Neural cell (in vitro differentiated cells): ENCODE results near the gene ESYT2. TPM values are rescaled to one million over a fixed set of nuclear protein-coding genes. Genes with fewer than 3 reads are reported as not detected.

Source experiments
- H2AFZ ChIP-seq: fragments of 200-600, 300-800 bp; sonication (generic), shearing (Covaris generic); 2 replicates; pipeline ENCODE4 v1.6.0; 2014; ENCODE audit warnings: low read depth, mild to moderate bottlenecking, antibody characterized with exemption, low read length, moderate library complexity
- H3F3A ChIP-seq: fragments of 200-600 bp; shearing (Covaris generic); 2 replicates; pipeline ENCODE4 v1.6.1; 2016; ENCODE audit warnings: mild to moderate bottlenecking, moderate library complexity, mixed read lengths, antibody characterized with exemption, low read length; ENCODE audit not compliant: insufficient read depth, poor library complexity, severe bottlenecking
- H3K27ac ChIP-seq: fragments of 200-600, 300-800 bp; sonication (generic), shearing (Covaris generic); 2 replicates; pipeline ENCODE4 v1.5.1; 2014; ENCODE audit warnings: mild to moderate bottlenecking, low read length, moderate library complexity
- H3K27me3 ChIP-seq: fragments of 300-800, 200-600 bp; sonication (generic), shearing (Covaris generic); 2 replicates; pipeline ENCODE4 v1.6.0; 2014; ENCODE audit warnings: mild to moderate bottlenecking, low read depth, low read length, moderate library complexity; ENCODE audit not compliant: insufficient read depth
- H3K36me3 ChIP-seq: fragments of 300-800, 200-600 bp; sonication (generic), shearing (Covaris generic); 2 replicates; pipeline ENCODE4 v1.5.1; 2014; ENCODE audit warnings: mild to moderate bottlenecking, antibody characterized with exemption, low read length, moderate library complexity; ENCODE audit not compliant: insufficient read depth
- H3K4me2 ChIP-seq: fragments of 300-800, 200-600 bp; sonication (generic), shearing (Covaris generic); 2 replicates; pipeline ENCODE4 v1.6.0; 2014; ENCODE audit warnings: mild to moderate bottlenecking, low read length
- H3K4me3 ChIP-seq: fragments of 300-800, 200-600 bp; sonication (generic), shearing (Covaris generic); 2 replicates; pipeline ENCODE4 v1.5.1; 2014; ENCODE audit warnings: mild to moderate bottlenecking, low read length, moderate library complexity
- H3K79me2 ChIP-seq: fragments of 200-600 bp; shearing (Covaris generic); replicated peaks from 2 replicates; pipeline ENCODE4 v1.6.0; 2014; ENCODE audit warnings: mild to moderate bottlenecking, low read length, moderate library complexity; ENCODE audit not compliant: insufficient read depth
- H3K9ac ChIP-seq: fragments of 300-800, 200-600 bp; sonication (generic), shearing (Covaris generic); 2 replicates; pipeline ENCODE4 v1.6.1; 2016; ENCODE audit warnings: mild to moderate bottlenecking, low read length, mixed read lengths
- H3K9me2 ChIP-seq: fragments of 200-600 bp; shearing (Covaris generic); 2 replicates; pipeline ENCODE4 v1.6.1; 2016; ENCODE audit warnings: mild to moderate bottlenecking, low read length, mixed read lengths; ENCODE audit not compliant: insufficient read depth
- H3K9me3 ChIP-seq: fragments of 200-600, 300-800 bp; sonication (generic), shearing (Covaris generic); 2 replicates; pipeline ENCODE4 v1.6.1; 2016; ENCODE audit warnings: mild to moderate bottlenecking, mixed run types, low read length, moderate library complexity, mixed read lengths
- H4K20me1 ChIP-seq: fragments of 200-600 bp; shearing (Covaris generic); 2 replicates; pipeline ENCODE4 v1.6.1; 2016; ENCODE audit warnings: mild to moderate bottlenecking, mixed run types; ENCODE audit not compliant: insufficient read depth
- EP300 ChIP-seq: fragments of 450-650 bp; conservative IDR thresholded peaks from 2 replicates; pipeline ENCODE4 v1.6.1; 2014; ENCODE audit warnings: antibody characterized with exemption, mild to moderate bottlenecking, moderate library complexity; ENCODE audit not compliant: poor library complexity, severe bottlenecking
- EZH2 ChIP-seq: fragments of 200-600, 300-800 bp; shearing (Covaris generic), sonication (generic); IDR thresholded peaks from 2 replicates; pipeline ENCODE4 v1.6.1; 2014; ENCODE audit warnings: antibody characterized with exemption, low read length, borderline replicate concordance, mild to moderate bottlenecking; ENCODE audit not compliant: insufficient read depth, poor library complexity, severe bottlenecking
- MXI1 ChIP-seq: fragments of 450-650 bp; conservative IDR thresholded peaks from 2 replicates; pipeline ENCODE4 v1.6.1; 2014; ENCODE audit warnings: antibody characterized with exemption, mild to moderate bottlenecking; ENCODE audit not compliant: poor library complexity, severe bottlenecking
- POLR2AphosphoS5 ChIP-seq: IDR thresholded peaks from 2 replicates; pipeline ENCODE4 v1.6.1; 2012
- RAD21 ChIP-seq: fragments of 450-650 bp; conservative IDR thresholded peaks from 2 replicates; pipeline ENCODE4 v1.6.1; 2014; ENCODE audit warnings: antibody characterized with exemption, mild to moderate bottlenecking, moderate library complexity
- SMC3 ChIP-seq: fragments of 450-650 bp; conservative IDR thresholded peaks from 2 replicates; pipeline ENCODE4 v1.6.1; 2014; ENCODE audit warnings: antibody characterized with exemption, mild to moderate bottlenecking, moderate library complexity; ENCODE audit not compliant: poor library complexity
- TAF1 ChIP-seq: IDR thresholded peaks from 2 replicates; pipeline ENCODE4 v1.6.1; 2012; ENCODE audit warnings: low read depth
- polyA plus RNA-seq: library from polyadenylated mRNA; depleted of rRNA; stranded (reverse); fragments of >200 nt; gene quantifications from 2 replicates; pipeline ENCODE4 v1.2.3, GENCODE V29; 2014
- TF ChIP-seq, protein P1 (sequence below): fragments of 450-650 bp; IDR thresholded peaks from 2 replicates; pipeline ENCODE4 v1.5.1; 2014; ENCODE audit warnings: antibody characterized with exemption, mild to moderate bottlenecking, moderate library complexity; ENCODE audit not compliant: poor library complexity, severe bottlenecking
- TF ChIP-seq, protein P2 (sequence below): IDR thresholded peaks from 2 replicates; pipeline ENCODE4 v1.6.1; 2012; ENCODE audit warnings: borderline replicate concordance

Gene ESYT2
- polyA plus RNA-seq, 1 donor from 2014 or later, result 23.8 TPM

- Histone ChIP-seq H3K9me3 (no peaks in the 10 kb centered on the region), H3K27me3 (no peaks in the 10 kb centered on the region), H3K36me3 (no peaks in the 10 kb centered on the region), H2AFZ (no peak overlapping the region), H3K9ac (no peak overlapping the region), H3K4me3 (no peak overlapping the region), H3K27ac (no peak overlapping the region), H4K20me1 (no peaks in the 10 kb centered on the region), H3K4me2 (no peak overlapping the region), H3K9me2 (no peaks in the 10 kb centered on the region), H3F3A (no peaks in the 10 kb centered on the region), H3K79me2 (no peaks in the 10 kb centered on the region)
- TF ChIP-seq POLR2AphosphoS5 (no peak), EZH2 (no peak), TAF1 (no peak)
- TF ChIP-seq, protein P1, sequence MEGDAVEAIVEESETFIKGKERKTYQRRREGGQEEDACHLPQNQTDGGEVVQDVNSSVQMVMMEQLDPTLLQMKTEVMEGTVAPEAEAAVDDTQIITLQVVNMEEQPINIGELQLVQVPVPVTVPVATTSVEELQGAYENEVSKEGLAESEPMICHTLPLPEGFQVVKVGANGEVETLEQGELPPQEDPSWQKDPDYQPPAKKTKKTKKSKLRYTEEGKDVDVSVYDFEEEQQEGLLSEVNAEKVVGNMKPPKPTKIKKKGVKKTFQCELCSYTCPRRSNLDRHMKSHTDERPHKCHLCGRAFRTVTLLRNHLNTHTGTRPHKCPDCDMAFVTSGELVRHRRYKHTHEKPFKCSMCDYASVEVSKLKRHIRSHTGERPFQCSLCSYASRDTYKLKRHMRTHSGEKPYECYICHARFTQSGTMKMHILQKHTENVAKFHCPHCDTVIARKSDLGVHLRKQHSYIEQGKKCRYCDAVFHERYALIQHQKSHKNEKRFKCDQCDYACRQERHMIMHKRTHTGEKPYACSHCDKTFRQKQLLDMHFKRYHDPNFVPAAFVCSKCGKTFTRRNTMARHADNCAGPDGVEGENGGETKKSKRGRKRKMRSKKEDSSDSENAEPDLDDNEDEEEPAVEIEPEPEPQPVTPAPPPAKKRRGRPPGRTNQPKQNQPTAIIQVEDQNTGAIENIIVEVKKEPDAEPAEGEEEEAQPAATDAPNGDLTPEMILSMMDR, result no peak
- TF ChIP-seq, protein P2, sequence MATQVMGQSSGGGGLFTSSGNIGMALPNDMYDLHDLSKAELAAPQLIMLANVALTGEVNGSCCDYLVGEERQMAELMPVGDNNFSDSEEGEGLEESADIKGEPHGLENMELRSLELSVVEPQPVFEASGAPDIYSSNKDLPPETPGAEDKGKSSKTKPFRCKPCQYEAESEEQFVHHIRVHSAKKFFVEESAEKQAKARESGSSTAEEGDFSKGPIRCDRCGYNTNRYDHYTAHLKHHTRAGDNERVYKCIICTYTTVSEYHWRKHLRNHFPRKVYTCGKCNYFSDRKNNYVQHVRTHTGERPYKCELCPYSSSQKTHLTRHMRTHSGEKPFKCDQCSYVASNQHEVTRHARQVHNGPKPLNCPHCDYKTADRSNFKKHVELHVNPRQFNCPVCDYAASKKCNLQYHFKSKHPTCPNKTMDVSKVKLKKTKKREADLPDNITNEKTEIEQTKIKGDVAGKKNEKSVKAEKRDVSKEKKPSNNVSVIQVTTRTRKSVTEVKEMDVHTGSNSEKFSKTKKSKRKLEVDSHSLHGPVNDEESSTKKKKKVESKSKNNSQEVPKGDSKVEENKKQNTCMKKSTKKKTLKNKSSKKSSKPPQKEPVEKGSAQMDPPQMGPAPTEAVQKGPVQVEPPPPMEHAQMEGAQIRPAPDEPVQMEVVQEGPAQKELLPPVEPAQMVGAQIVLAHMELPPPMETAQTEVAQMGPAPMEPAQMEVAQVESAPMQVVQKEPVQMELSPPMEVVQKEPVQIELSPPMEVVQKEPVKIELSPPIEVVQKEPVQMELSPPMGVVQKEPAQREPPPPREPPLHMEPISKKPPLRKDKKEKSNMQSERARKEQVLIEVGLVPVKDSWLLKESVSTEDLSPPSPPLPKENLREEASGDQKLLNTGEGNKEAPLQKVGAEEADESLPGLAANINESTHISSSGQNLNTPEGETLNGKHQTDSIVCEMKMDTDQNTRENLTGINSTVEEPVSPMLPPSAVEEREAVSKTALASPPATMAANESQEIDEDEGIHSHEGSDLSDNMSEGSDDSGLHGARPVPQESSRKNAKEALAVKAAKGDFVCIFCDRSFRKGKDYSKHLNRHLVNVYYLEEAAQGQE, result no peak
Observed at GRCh38 chr7:158758586-158759244, 70.6 kb downstream of the ESYT2 start.

GRCh38 chr7:158757404-158757989 is 71.8 kb downstream of the ESYT2 start:
- no peaks in the 10 kb centered on the region for H3K9me2 ChIP-seq
- no peaks in the 10 kb centered on the region for H4K20me1 ChIP-seq
- H3K79me2 ChIP-seq, result no peaks in the 10 kb centered on the region
- H3K9ac ChIP-seq, result no peak overlapping the region
- no peak overlapping the region for H2AFZ ChIP-seq
- H3K4me2 ChIP-seq, result no peak overlapping the region
- no peaks in the 10 kb centered on the region for H3K36me3 ChIP-seq
- TF ChIP-seq, protein P2, result no peak
- no peak for TF ChIP-seq POLR2AphosphoS5
- TF ChIP-seq, protein P1, result no peak
- TF ChIP-seq EZH2, result no peak
- TF ChIP-seq RAD21, result no peak
- no peak for TF ChIP-seq TAF1
- no peak for TF ChIP-seq EP300
- no peak for TF ChIP-seq MXI1
- no peak for TF ChIP-seq SMC3
- no peak overlapping the region for H3K27ac ChIP-seq
- no peaks in the 10 kb centered on the region for H3K27me3 ChIP-seq
- H3K4me3 ChIP-seq, result no peak overlapping the region
- H3F3A ChIP-seq, result no peaks in the 10 kb centered on the region
- no peaks in the 10 kb centered on the region for H3K9me3 ChIP-seq
